GM12878 (cell line): Measurements from ENCODE around the gene ULK1. TPM values are rescaled to one million over a fixed set of nuclear protein-coding genes. Genes with fewer than 3 reads are reported as not detected.
A peak's percentile ranks its signal among the peaks of the same experiment; 100 is the strongest.
"Not testable (repeated sequence)": the region's sequence is repeated elsewhere in the genome, so short reads cannot be mapped to it uniquely, and the experiment has no call there.

ENCODE experiments used
- ATAC-seq: fragments of 200-7000 bp; cut with Tn5 transposase; 3 replicates; pipeline ENCODE4 v1.9.1; 2020; ENCODE audit warnings: mild to moderate bottlenecking, moderate library complexity
- BruUV-seq: library from RNA; stranded (reverse); fragments of 400-500 nt; replicated peaks from 2 replicates; lab custom pipeline; 2021; lab: Mats Ljungman, UMichigan
- CTCF ChIA-PET: fragments of 300-600 bp; sonication (Branson Sonifier 250); formaldehyde crosslinking; extraction: SDS; loops from one replicate; lab custom pipeline; 2021; ENCODE audit warnings: inconsistent platforms; lab: Yijun Ruan, JAX
- POLR2A ChIA-PET: fragments of 350-600 bp; formaldehyde crosslinking; extraction: SDS; loops from one replicate; lab custom pipeline; 2021; ENCODE audit warnings: inconsistent platforms; lab: Charles Lee
- RAD21 ChIA-PET: fragments of 300-600 bp; sonication (Branson Sonifier 250); formaldehyde crosslinking; loops from one replicate; lab custom pipeline; 2023; ENCODE audit warnings: antibody characterized with exemption; ENCODE audit not compliant: unreplicated experiment; lab: Charles Lee
- SMC1A ChIA-PET: fragments of 300-600 bp; sonication (Branson Sonifier 250); formaldehyde crosslinking; loops from one replicate; lab custom pipeline; 2023; ENCODE audit not compliant: unreplicated experiment, uncharacterized antibody; lab: Charles Lee
- DNase-seq: peaks from one replicate; pipeline ENCODE4 v3.0.0-alpha.2; 2011; ENCODE audit warnings: low read depth, low spot score
- FAIRE-seq: peaks from 3 replicates; lab custom pipeline; 2011; peaks lifted over from hg19 to GRCh38; lab: Jason Lieb, UNC
- H2AFZ ChIP-seq: 2 replicates; pipeline ENCODE4 v1.6.0; 2011; ENCODE audit warnings: low read depth, low read length, control low read depth; ENCODE audit not compliant: control insufficient read depth
- H3K27ac ChIP-seq: 2 replicates; pipeline ENCODE4 v1.5.1; 2011; ENCODE audit warnings: control low read depth; ENCODE audit not compliant: control insufficient read depth, insufficient read depth
- H3K27me3 ChIP-seq, 2 experiments: replicated peaks in 1 of 2; 2 replicates each; pipeline versions ENCODE4 v1.6.0 to v1.6.1; 2011; ENCODE audit warnings: low read length in 1 of 2; ENCODE audit not compliant: control insufficient read depth in 2 of 2, insufficient read depth in 2 of 2
- H3K36me3 ChIP-seq, 2 experiments: 2 replicates each; pipeline ENCODE4 v1.5.1; 2011; ENCODE audit warnings: low read length in 1 of 2; ENCODE audit not compliant: control insufficient read depth in 2 of 2, insufficient read depth in 2 of 2
- H3K4me1 ChIP-seq: 2 replicates; pipeline ENCODE4 v1.6.1; 2011; ENCODE audit warnings: mild to moderate bottlenecking, low read length, moderate library complexity, mixed read lengths; ENCODE audit not compliant: control insufficient read depth, insufficient read depth
- H3K4me2 ChIP-seq: 2 replicates; pipeline ENCODE4 v1.6.0; 2011; ENCODE audit warnings: control low read depth; ENCODE audit not compliant: control insufficient read depth, insufficient read depth
- H3K4me3 ChIP-seq: fragments of 200-600 bp; sonication (generic); 2 replicates; pipeline ENCODE4 v1.5.1; 2016
- H3K79me2 ChIP-seq: 2 replicates; pipeline ENCODE4 v1.6.0; 2011; ENCODE audit warnings: low read length; ENCODE audit not compliant: control insufficient read depth, insufficient read depth
- H3K9ac ChIP-seq: 2 replicates; pipeline ENCODE4 v1.8.0; 2011; ENCODE audit warnings: low read length, control low read depth, mixed read lengths; ENCODE audit not compliant: control insufficient read depth, insufficient read depth
- H3K9me3 ChIP-seq: replicated peaks from 3 replicates; pipeline ENCODE4 v1.5.1; 2011; ENCODE audit warnings: mild to moderate bottlenecking, low read length; ENCODE audit not compliant: control insufficient read depth, insufficient read depth
- H4K20me1 ChIP-seq: 2 replicates; pipeline ENCODE4 v1.6.0; 2011; ENCODE audit not compliant: control insufficient read depth, insufficient read depth
- PAX5 ChIP-seq: IDR thresholded peaks from 2 replicates; pipeline ENCODE4 v1.6.1; 2011; ENCODE audit warnings: low read depth, low read length, borderline replicate concordance
- SMAD1 ChIP-seq: fragments of 450-650 bp; IDR thresholded peaks from 2 replicates; pipeline ENCODE4 v1.6.1; 2018; ENCODE audit warnings: mild to moderate bottlenecking, low read depth; ENCODE audit not compliant: partially characterized antibody
- WGBS: methylation state at CpG from one replicate; pipeline ENCODE4 v1.1.6; 2016; ENCODE audit warnings: low lambda C conversion rate; ENCODE audit not compliant: insufficient replicate concordance, insufficient coverage; ENCODE audit errors: missing lambda C conversion rate; 5-methylcytosine and 5-hydroxymethylcytosine counted together
- in situ Hi-C: fragments of 300-500 bp; cut with MboI; formaldehyde crosslinking; loops from 9 replicates; pipeline ENCODE4 v1.14.3; 2018; ENCODE audit warnings: mixed read lengths
- intact Hi-C: fragments of 100-400 bp; cut with micrococcal nuclease; formaldehyde crosslinking; loops from one replicate; pipeline ENCODE4 v1.14.2; 2022; ENCODE audit not compliant: unreplicated experiment
- polyA plus RNA-seq, 11 experiments: library from polyadenylated mRNA; depleted of rRNA in 4 of 11; unstranded in 6 of 11; stranded (reverse) in 5 of 11; fragments of >200 nt; fragmentation: Nextera tagmentation in 4 of 11; fragmentation: Illumina TruSeq in 1 of 11; extraction: Ambion mirVana in 4 of 11; extraction: Trizol in 1 of 11; gene quantifications; 1 replicate in 1 of 11; 2 replicates in 10 of 11; pipeline versions ENCODE4 v1.2.1 to v1.2.3, GENCODE V29; 2011 to 2016; ENCODE audit warnings: inconsistent platforms in 2 of 11, missing spikeins in 2 of 11, low read depth in 1 of 11
- total RNA-seq, 4 experiments: library from RNA; depleted of rRNA in 3 of 4; stranded (reverse); fragments of >200 nt in 3 of 4; fragmentation: Illumina TruSeq in 1 of 4; extraction: Trizol in 1 of 4; gene quantifications; 2 replicates each; pipeline versions ENCODE4 v1.2.1 to v1.2.3, GENCODE V29; 2013 to 2021

Gene ULK1
- total and polyA plus RNA-seq, 10 of the 15 experiments (the other 5 are each of a cell fraction or from before 2014, with no cell fraction given): 0.13 to 14.1 (median 1.5) TPM

DNA sequence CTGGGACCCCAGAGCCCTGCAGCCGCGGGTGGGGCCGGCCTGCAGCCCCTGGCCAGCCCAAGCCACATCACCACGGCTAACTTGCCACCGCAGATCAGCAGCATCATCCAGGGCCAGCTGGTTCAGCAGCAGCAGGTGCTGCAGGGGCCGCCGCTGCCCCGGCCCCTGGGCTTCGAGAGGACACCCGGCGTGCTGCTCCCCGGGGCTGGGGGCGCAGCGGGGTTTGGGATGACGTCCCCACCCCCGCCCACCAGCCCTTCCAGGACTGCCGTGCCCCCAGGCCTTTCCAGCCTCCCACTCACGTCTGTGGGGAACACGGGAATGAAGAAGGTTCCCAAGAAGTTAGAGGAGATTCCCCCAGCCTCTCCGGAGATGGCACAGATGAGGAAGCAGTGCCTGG lies 66.9 kb downstream of the ULK1 start:
- intact Hi-C loops, H3K27ac ChIP-seq, BruUV-seq, H3K36me3 ChIP-seq, H3K9me3 ChIP-seq, H3K4me3 ChIP-seq, H3K4me2 ChIP-seq, H3K9ac ChIP-seq, H3K27me3 ChIP-seq, CTCF ChIA-PET, DNase-seq, SMC1A ChIA-PET, FAIRE-seq, ATAC-seq, H3K4me1 ChIP-seq, H4K20me1 ChIP-seq, POLR2A ChIA-PET, in situ Hi-C loops, RAD21 ChIA-PET, H2AFZ ChIP-seq: not testable (repeated sequence)
- WGBS: 100% methylated on average over 1 of the region's 20 CpGs
- H3K79me2 ChIP-seq: peaks cover 40% of the 10 kb centered on the region

DNA sequence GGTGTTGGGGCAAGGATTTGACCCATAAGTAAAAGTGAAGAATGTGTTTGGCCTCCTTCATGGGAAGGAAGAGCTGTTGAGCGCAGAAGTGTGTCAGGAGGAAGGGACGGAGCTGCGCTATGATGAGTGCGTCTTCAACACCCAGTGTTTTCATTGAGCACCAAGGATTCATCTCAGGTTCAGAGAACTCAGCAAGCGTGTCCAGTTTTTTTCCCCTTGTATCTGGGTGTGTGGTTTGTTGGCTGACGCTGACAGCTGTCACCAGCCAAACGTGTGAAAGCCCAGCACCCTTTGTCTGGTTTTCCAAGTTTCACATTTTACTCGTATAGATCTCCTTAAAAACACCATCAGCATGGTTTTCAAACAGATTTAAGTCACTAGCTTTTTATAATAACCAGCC lies 67.6 kb downstream of the ULK1 start:
- 88% methylated on average over 8 of the region's 8 CpGs for WGBS
- H2AFZ ChIP-seq: no peak overlapping the region
- FAIRE-seq (no peak), ATAC-seq (peak; percentile 42; the same call in 2 of the 3 replicates), DNase-seq (no peak)
- H3K27me3 ChIP-seq: no peaks in the 10 kb centered on the region
- peak; percentile 85 for TF ChIP-seq PAX5
- no peak for TF ChIP-seq SMAD1
- no peak overlapping the region for H3K27ac ChIP-seq
- intact Hi-C loops: no loop called here
- POLR2A ChIA-PET: no interaction called here
- H3K4me3 ChIP-seq: no peak overlapping the region
- CTCF ChIA-PET: interaction anchor here (1.3 kb wide), 1 partner anchor 8 kb away, joined by 4 read pairs; no protein-coding TSS in a partner anchor
- no peaks in the 10 kb centered on the region for H3K9me3 ChIP-seq
- no peaks in the 10 kb centered on the region; the same call in 1 of the 2 replicates for H4K20me1 ChIP-seq
- no peak overlapping the region for H3K4me2 ChIP-seq
- RAD21 ChIA-PET: no interaction called here
- H3K4me1 ChIP-seq: no peaks in the 10 kb centered on the region
- peaks cover 34% of the 10 kb centered on the region for H3K79me2 ChIP-seq
- SMC1A ChIA-PET: interaction anchor here (1.8 kb wide), 1 partner anchor 8 kb away, joined by 7 read pairs; no protein-coding TSS in a partner anchor
- in situ Hi-C loops: no loop called here
- H3K9ac ChIP-seq: no peak overlapping the region
- peaks cover 0 to 5% of the 10 kb centered on the region in 2 experiments; a peak in 3 of 4 replicates for H3K36me3 ChIP-seq
- no TSS peak for BruUV-seq
